ENCODE measurements around the gene CRNKL1.
"Not testable (repeated sequence)": the region's sequence is repeated elsewhere in the genome, so short reads cannot be mapped to it uniquely, and the experiment has no call there.

The CRNKL1 gene

DNA sequence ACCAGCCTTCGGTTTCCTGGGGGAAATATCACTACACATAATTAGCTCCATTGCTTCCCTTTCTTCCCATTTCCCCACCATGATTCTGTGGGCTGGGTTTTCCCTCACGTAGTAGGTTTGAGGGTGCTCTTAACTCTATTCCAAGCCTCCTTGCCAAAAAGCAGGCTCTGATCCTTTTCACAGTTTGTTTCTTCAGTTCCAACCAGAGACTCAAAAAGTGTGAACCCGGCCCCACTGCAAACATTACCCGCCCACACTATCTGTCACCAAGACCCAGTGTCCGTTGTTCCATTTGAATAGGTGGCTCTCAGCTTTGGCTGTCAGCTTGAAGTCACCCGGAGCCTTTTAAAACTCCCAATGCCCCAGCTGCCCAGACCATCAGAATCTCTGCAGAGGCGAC lies 46.9 kb downstream of the CRNKL1 start:
- no peak for DNase-seq (ENCODE audit: low spot score)

DNA sequence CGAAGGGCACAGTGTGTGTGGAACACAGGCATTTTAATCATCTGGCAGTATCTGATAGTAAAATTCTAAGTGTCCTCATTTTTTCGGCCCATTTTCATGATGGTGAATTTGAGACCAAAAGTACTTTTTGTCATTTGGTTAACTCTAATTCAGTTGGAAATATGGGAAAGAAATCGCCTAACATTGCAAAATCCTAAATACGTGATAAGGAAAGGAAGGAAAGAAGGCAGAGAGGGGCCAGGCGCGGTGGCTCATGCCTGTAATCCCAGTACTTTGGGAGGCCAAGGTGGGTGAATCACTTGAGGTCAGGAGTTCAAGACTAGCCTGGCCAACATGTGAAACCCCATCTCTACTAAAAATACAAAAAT lies 48.3 kb downstream of the CRNKL1 start:
- not testable (repeated sequence) for DNase-seq (ENCODE audit: low spot score)

DNA sequence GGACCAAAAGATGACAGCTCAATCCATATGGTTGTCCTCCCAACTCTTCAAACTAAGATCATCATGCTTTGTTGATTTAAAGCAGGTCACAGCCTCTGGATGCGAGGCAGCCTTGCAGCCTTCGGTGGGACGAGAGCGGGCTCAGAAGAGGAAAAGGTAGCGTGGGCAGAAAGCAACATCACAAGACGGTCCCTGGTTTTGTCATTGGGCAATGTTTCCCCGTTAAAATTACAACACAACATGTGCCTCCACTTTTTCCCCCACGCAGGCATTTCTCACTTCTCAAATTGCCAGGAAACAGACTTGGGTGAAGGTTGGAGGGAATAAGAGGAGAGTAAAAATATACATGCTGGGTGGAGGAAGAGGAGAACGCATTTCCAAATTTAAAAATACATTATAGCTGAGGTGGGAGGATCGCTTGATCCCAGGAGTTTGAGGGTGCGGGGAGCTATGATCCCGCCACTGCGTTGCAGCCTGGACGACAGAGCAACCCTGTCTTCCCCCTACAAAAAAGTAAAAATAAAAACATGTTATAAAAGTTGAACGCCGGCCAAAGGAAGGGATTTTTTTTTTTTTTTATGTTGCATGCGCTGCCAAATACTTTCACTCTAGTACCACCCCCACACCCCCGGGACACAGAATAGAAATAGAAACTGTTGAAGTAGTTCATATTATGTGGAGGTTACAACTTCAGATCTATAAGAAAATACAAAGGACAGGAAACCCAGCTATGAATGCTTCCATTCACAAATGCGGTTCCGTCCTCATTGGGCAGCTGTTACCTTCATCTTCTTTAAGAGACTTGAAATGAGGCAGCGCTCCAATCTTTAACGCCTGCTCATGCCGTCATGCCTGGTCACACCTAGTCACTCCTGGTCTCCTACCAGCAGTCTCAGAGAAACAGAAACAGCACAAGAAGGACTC lies 49.0 kb downstream of the CRNKL1 start:
- DNase-seq (ENCODE audit: low spot score) = no peak

DNA sequence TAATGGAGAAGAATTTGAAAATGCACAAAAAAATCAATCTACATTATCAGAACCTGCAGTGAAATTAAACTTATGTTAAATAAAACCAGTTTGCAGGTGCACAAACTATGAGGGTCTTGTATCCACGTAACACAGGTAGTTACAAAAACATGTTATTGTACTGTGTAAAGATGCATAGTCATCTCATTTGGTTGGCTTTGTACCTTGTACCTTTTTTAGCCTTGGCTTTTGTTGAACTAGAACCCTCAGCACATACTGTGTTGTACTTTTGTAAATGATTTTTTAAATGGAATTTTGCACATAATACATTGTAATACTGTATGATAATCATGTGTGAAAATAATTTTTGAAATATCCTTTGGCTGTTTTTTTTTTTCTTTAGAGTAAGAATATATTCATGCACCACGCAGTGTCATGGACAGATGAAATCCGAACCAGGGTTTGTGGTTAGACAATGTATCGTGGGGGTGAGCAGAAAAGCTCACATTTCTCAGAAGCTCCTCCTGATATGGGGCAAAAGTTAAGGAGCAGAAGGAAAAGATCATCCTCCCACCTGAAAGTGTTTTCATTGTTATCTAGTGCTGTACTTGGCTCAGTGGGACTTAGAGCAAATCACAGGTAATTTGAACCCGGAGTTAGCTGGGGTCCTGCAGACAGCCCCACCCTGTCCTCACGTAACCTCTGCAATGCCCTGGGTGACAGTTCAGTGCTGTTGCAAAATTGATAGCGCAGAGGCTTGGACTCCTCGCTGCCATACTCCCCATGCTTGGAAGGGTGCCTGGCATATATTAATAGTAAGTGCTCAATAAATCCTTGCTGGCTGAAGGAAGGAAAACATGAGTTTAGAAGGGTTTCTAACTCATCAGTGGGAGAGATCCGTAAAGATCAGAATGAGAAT lies 49.9 kb downstream of the CRNKL1 start:
- peak; percentile 64 for DNase-seq (ENCODE audit: low spot score)

DNA sequence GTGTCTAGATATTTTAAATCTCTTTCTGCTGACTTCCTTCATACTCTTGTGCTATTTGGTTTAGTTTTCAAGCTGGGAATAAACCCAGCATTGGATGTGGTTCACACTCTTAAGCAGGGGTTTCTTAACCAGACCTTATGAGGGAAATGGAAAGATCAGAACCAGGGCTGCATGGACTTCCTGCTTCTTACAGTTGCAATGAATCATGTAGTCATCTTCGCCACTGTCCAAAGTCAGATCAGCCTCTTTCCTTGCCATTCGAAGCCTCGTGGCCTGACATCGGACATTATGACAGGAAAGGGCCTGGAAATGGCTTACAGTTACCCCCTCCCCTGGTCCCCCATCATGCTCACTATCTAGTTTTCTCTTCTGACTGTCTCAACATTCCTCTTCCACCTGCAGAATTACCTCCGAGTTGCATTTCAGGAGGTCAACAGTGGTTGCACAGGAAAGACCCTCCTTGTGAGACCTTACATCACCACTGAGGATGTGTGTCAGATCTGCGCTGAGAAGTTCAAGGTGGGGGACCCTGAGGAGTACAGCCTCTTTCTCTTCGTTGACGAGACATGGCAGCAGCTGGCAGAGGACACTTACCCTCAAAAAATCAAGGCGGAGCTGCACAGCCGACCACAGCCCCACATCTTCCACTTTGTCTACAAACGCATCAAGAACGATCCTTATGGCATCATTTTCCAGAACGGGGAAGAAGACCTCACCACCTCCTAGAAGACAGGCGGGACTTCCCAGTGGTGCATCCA lies 51.9 kb downstream of the CRNKL1 start:
- no peak for DNase-seq (ENCODE audit: low spot score)

DNA sequence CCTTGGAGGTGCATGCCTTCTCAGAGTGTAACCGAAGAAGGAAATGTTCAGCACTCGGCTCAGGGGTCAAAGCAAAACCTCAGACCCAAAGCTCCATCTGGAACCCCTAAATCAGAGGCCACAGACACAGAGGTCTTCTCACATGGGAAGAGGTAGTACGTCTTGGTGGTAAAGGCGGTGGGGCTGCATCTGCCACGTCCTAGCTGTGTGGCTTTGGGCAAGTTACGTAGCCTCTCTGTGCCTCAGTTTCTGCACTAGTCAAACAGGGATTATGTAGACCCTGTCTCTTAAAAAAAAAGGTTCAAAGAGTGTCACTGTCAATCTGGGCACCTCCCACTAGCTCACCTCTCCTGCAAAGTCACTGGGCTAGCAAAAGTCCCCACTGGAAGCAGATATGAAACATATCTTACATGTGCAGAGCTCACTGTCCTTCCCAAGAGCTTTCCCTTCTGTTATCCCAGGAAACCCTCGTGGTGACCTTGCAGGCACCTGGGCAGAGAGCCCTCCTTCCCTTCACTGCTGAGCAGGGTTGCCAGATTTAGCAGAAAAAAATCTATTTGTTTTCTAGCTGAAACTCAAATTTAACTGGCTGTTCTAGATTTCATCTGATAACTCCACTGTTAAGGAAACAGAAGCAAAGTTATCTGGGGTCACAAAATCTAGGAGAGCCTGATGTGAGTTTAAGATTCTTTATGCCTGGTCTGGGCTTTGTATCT lies 53.1 kb downstream of the CRNKL1 start:
- DNase-seq (ENCODE audit: low spot score) = no peak

DNA sequence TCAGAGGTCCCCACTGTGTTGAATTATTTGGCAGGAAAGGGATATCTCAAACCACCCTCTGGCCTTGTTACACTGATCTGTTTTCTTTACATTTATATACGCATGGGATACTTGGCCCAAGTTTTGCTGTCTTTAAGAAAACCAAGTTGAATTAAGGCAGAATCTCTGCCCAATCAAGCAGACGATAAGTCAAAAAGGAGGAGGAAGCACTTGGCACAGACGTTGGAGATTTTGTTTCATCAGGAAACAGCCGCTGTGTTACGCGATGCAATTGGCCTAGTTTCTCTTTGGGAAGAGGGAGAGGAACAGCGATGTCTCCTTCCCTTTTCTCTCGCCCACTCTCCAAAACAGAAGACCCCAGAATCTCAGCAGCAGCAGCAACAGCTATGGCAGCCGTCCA lies 55.3 kb downstream of the CRNKL1 start:
- DNase-seq (ENCODE audit: low spot score) = no peak

DNA sequence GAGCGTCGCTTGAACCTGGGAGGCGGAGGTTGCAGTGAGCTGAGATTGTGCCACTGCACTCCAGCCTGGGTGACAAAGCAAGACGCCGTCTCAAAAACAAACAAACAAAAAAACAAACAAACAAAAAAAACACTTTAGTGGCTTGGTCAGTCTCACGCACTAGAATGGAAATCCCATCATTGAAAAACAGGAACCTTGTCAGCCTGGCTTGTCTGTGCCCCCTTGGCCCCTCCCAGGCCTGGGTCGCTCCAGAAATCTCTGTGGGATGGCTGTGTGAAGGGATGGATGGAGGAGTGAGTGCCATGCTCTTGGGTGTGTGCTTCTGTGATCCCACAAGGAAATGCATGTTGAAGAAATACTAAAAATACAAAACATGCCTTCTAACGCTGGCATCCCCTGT lies 56.0 kb downstream of the CRNKL1 start:
- DNase-seq (ENCODE audit: low spot score) = no peak

DNA sequence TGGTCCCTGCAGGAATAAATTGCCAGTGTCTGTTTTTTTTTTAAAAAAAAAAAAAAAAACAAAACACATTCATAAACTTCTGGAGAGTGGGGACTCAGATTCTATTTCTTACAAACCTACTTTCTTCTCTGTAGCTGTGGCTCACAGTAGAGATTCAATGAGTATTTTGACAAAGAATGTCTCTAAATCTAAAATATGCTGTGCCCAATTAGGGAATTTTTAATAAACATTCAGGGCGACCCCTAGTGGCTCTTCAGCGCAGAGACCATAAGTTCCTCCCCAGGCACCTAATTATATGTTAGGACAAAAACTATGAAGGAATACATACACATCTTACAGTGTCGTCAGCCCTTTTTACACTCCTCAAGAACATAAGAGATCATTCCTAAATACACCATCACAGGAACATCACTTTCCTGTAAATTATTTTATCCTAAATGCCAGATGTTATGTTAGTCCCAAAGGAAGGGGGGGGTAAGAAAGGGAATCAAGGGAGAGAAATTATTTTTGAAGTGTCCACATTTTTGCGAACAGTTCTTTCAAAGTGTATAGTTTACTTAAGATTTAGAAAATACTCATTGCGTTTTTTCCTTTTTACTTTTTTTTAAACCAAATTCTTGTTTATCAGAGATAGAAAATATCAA lies 56.9 kb downstream of the CRNKL1 start:
- DNase-seq (ENCODE audit: low spot score) = no peak

DNA sequence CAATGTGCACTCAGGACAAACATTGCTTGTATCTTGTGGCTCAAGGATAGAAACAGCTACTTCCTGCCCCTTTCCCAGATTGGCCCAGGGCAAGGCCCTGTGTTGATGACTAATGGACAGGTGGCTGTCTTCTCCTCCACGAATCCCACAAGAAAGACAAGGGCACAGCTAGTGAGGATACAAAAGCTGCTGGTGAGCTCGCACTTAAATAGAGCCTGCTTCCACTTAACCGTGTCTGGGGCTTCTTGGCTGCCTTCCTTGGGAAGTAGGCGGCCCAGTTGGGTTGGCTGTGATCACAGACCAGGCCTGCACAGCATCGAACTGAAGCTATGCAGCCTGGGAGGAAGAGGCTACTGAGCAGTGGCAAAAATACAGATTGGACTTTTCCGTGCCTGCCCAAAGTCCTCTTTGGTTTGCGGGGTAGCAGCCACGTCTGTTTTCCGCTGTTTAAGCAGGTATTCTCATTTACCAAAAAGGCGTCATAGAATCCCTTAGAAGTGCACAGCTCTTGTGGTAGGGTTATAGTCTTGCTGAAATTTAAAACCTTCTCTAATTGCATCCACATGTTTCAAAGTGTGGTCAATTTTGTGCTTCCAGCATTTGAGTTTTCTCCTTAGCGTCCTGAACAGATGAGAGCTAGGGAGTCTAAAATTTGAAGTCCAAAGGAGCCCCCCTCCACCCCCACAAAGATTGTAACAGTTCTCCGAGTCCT lies 58.2 kb downstream of the CRNKL1 start:
- DNase-seq (ENCODE audit: low spot score) = no peak

DNA sequence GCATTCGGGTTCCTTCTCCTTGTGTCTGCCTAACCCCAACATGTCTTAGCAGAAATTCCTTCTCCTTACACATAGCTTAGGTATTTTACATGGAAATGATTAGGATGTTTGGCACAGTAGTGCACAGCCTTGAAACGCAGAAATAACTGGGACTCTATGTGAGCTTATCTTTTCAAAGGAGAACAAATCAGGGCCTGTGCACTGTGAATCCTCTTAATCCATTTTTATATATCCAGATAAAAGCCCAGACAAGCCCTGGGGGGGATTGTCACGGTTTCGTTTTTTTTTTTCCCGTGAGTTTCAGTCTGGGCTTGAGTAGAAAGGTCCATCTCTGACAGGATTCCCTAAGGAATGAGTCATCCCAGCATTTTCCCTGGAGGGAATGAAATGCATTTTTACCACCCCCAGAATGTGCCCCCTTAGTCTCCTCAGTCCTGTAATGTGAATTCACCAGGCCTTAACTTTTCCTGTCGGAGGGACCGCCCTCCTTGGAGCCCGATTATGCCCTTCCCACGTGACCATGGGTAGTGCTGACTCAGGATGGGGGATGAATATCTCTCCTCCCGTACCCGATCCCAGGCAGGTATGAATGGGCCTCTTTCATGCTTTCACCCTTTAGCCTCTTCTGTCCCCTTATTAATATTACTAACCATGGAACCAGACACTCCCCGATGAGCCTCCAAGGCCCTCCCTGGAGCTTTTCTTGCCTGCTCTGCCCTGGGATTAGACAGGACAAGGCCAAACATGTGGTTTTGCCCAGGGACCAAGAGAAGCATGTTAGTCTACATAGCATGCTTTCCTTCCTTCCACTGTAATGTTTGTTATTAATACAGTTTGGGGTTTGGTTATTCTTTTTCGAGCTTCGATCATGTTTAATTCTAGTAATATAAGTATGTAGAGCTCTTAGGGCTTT lies 59.0 kb downstream of the CRNKL1 start:
- no peak for DNase-seq (ENCODE audit: low spot score)

DNA sequence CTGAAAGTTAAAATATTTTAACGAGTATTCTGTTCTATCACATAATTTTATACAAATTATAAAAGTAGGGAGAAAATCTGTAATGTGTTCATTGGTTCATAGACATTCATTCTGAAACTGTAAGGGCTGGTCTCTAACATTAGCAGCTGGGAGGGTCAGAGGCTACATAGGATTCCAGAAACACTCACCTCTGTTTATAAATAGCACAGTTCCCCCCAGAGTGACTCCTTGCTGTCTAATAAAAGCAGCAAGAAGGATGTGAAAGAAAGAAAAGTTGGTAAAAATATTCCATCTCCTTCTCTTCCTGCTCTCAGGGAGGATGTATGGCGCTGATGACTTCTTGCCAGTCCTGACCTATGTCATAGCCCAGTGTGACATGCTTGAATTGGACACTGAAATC lies 60.4 kb downstream of the CRNKL1 start:
- no peak for DNase-seq (ENCODE audit: low spot score)

DNA sequence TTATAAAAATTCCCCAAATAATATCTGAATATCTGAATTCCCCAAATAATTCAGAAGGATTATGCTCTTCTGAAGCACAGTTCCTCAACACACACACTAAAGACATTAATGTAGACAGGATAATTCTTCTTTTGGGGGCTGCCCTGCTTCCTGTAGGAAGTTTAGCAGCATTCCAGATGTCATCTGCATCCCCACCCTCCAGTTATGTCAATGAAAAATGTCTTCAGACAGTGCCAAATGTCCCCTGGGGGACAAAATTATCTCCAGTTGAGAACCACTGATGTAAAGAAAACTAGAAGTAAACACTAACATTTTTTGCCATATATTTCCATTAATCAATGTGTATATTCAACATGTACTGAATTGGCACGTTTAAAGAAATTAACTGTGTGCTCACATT lies 61.0 kb downstream of the CRNKL1 start:
- no peak for DNase-seq (ENCODE audit: low spot score)

DNA sequence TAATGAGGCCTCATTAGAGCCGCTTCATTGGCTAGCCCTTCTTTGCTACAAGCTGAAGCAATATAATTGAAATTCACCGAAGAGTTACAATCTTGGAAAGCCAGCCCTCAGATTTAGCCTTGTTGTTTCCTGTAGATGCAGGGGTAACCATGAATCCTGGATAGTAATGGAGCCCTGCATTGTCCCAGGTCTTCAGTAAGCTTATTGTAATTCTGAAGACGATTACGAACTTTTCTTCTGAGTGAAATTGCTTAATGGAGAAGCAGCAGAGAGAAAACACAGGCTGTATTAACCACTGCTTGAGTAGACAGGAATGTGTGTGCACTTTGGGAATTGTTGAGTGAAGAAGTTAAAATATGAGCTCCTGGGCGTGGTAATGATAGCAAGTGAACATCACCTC lies 61.4 kb downstream of the CRNKL1 start:
- no peak for DNase-seq (ENCODE audit: low spot score)

DNA sequence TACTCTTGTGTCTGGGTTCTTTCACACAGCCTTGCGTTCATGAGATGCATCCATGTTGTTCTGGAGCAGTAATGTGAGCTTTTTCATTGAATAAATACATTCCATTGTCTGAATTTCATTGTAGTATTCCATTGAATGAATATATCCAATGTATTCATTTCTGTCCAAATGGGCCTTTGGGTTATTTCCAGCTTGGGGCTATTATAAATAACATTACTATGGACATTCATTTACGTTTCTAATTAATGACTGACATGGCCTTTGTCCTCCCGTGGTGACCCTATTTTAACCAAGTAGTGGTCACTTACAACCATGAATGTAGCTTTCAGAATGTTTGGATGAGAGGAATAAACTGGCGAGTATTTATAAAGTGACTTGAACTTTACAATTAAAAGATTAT lies 65.2 kb downstream of the CRNKL1 start:
- DNase-seq (ENCODE audit: low spot score) = no peak

DNA sequence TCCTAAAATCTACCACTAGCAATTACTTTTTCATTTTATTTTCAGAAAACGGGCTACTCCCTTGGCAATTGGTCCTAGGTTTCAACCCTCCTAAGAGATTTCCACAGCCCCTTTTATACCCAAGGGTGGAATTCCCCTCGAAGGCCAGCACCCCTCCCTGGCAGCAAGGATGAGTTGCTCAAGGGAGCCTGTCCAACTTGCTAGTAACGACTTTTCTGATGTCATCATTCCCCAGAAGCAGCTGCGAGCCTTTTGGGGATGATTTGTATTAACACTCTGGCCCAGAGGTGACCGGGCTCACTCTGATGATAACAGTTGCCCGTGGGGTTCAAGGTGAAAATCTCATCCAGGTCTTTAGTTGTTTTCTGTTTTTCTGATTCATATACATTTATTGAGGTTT lies 65.8 kb downstream of the CRNKL1 start:
- no peak for DNase-seq (ENCODE audit: low spot score)

All from HuH-7.5 (cell line).